Astrocyte (in vitro differentiated cells and primary cell): Measurements from ENCODE around the gene ABO. TPM values are rescaled to one million over a fixed set of nuclear protein-coding genes. Genes with fewer than 3 reads are reported as not detected.
"Not testable (repeated sequence)": the region's sequence is repeated elsewhere in the genome, so short reads cannot be mapped to it uniquely, and the experiment has no call there.

ENCODE experiments used
- DNase-seq: peaks from one replicate; pipeline ENCODE4 v3.0.0-alpha.2; 2010; ENCODE audit warnings: low read depth
- FAIRE-seq: peaks from 2 replicates; lab custom pipeline; 2011; peaks lifted over from hg19 to GRCh38; lab: Jason Lieb, UNC
- H2AFZ ChIP-seq: 2 replicates; pipeline ENCODE4 v1.6.0; 2012; ENCODE audit warnings: low read depth, low read length, inconsistent platforms
- H3K27ac ChIP-seq: 2 replicates; pipeline ENCODE4 v1.5.1; 2011; ENCODE audit warnings: low read depth, low read length, inconsistent platforms
- H3K27me3 ChIP-seq: 2 replicates; pipeline ENCODE4 v1.6.0; 2011; ENCODE audit warnings: low read length, inconsistent platforms; ENCODE audit not compliant: insufficient read depth
- H3K36me3 ChIP-seq: 2 replicates; pipeline ENCODE4 v1.5.1; 2011; ENCODE audit warnings: low read length, inconsistent platforms; ENCODE audit not compliant: insufficient read depth
- H3K4me1 ChIP-seq: 2 replicates; pipeline ENCODE4 v1.5.1; 2011; ENCODE audit warnings: low read length, inconsistent platforms; ENCODE audit not compliant: insufficient read depth
- H3K4me2 ChIP-seq: 2 replicates; pipeline ENCODE4 v1.6.0; 2012; ENCODE audit warnings: low read length, inconsistent platforms
- H3K4me3 ChIP-seq: 2 replicates; pipeline ENCODE4 v1.5.1; 2011; ENCODE audit warnings: low read depth, mild to moderate bottlenecking, low read length, inconsistent platforms; ENCODE audit not compliant: insufficient read depth
- H3K79me2 ChIP-seq: 2 replicates; pipeline ENCODE4 v1.6.0; 2012; ENCODE audit warnings: mild to moderate bottlenecking, low read length, inconsistent platforms; ENCODE audit not compliant: insufficient read depth
- H3K9ac ChIP-seq: 2 replicates; pipeline ENCODE4 v1.6.0; 2012; ENCODE audit warnings: mild to moderate bottlenecking, low read length, inconsistent platforms
- H3K9me3 ChIP-seq: 2 replicates; pipeline ENCODE4 v1.5.1; 2012; ENCODE audit warnings: low read depth, mild to moderate bottlenecking, low read length, inconsistent platforms; ENCODE audit not compliant: insufficient read depth
- H4K20me1 ChIP-seq: 2 replicates; pipeline ENCODE4 v1.6.0; 2012; ENCODE audit warnings: low read length, inconsistent platforms; ENCODE audit not compliant: insufficient read depth
- H3K27ac Mint-ChIP-seq: one replicate; pipeline ENCODE4 v1.8.0; 2021; ENCODE audit warnings: mild to moderate bottlenecking, mixed read lengths; ENCODE audit not compliant: unreplicated experiment
- H3K27me3 Mint-ChIP-seq: one replicate; pipeline ENCODE4 v1.8.0; 2021; ENCODE audit warnings: low read depth, mixed read lengths; ENCODE audit not compliant: unreplicated experiment
- H3K36me3 Mint-ChIP-seq: one replicate; pipeline ENCODE4 v1.8.0; 2021; ENCODE audit warnings: low read depth, mixed read lengths; ENCODE audit not compliant: unreplicated experiment
- H3K4me1 Mint-ChIP-seq: one replicate; pipeline ENCODE4 v1.8.0; 2021; ENCODE audit warnings: low read depth, mixed read lengths; ENCODE audit not compliant: unreplicated experiment
- H3K4me3 Mint-ChIP-seq: one replicate; pipeline ENCODE4 v1.8.0; 2021; ENCODE audit warnings: mild to moderate bottlenecking, moderate library complexity, mixed read lengths; ENCODE audit not compliant: unreplicated experiment
- H3K9me3 Mint-ChIP-seq: one replicate; pipeline ENCODE4 v1.8.0; 2021; ENCODE audit warnings: mild to moderate bottlenecking, mixed read lengths; ENCODE audit not compliant: unreplicated experiment
- CTCF ChIP-seq: IDR thresholded peaks from 2 replicates; pipeline ENCODE4 v1.5.1; 2011; ENCODE audit warnings: low read depth, mild to moderate bottlenecking, inconsistent platforms, low read length, moderate library complexity; ENCODE audit not compliant: insufficient read depth
- EZH2 ChIP-seq: IDR thresholded peaks from 2 replicates; pipeline ENCODE4 v1.6.1; 2012; ENCODE audit warnings: mild to moderate bottlenecking, low read length, inconsistent platforms; ENCODE audit not compliant: insufficient read depth
- total RNA-seq: library from RNA; stranded (reverse); gene quantifications from 2 replicates; pipeline ENCODE4 v1.2.1, GENCODE V29; 2021

The ABO gene
- total RNA-seq, 1 donor from 2014 or later = not detected

GRCh38 chr9:133205996-133206931, 68.7 kb downstream of the ABO start:
- H3K4me1 Mint-ChIP-seq = no peaks in the 10 kb centered on the region
- no peak overlapping the region for H3K4me3 Mint-ChIP-seq

GRCh38 chr9:133205481-133205887, 69.5 kb downstream of the ABO start:
- not testable (repeated sequence) for H4K20me1 ChIP-seq, H3K9me3 ChIP-seq, H3K27ac Mint-ChIP-seq, H3K27me3 ChIP-seq, DNase-seq, H3K79me2 ChIP-seq, H3K4me3 Mint-ChIP-seq, H3K4me3 ChIP-seq, H3K4me2 ChIP-seq, H3K27ac ChIP-seq, H3K9ac ChIP-seq, H3K4me1 Mint-ChIP-seq, H3K9me3 Mint-ChIP-seq, FAIRE-seq, H3K36me3 ChIP-seq, H3K4me1 ChIP-seq, H3K36me3 Mint-ChIP-seq, H2AFZ ChIP-seq
- peaks cover 55% of the 10 kb centered on the region for H3K27me3 Mint-ChIP-seq

More at GRCh38 chr9:133205996-133206931, 68.7 kb downstream of the ABO start:
- Mint-ChIP-seq H3K27ac (no peak overlapping the region), H3K9me3 (peaks cover 2% of the 10 kb centered on the region), H3K27me3 (peaks cover 53% of the 10 kb centered on the region), H3K36me3 (no peaks in the 10 kb centered on the region)
- Histone ChIP-seq H3K9ac (no peak overlapping the region), H3K27me3 (no peaks in the 10 kb centered on the region), H2AFZ (no peak overlapping the region), H3K4me2 (no peak overlapping the region), H3K4me3 (no peak overlapping the region), H3K9me3 (no peaks in the 10 kb centered on the region), H3K36me3 (no peaks in the 10 kb centered on the region), H4K20me1 (no peaks in the 10 kb centered on the region), H3K27ac (no peak overlapping the region), H3K4me1 (no peaks in the 10 kb centered on the region), H3K79me2 (no peaks in the 10 kb centered on the region)
- TF ChIP-seq EZH2 (no peak), CTCF (no peak)
- no peak for FAIRE-seq
- no peak for DNase-seq

Other genes with a start within 250 kb of the ABO start
- 46.4 and 49.9 TPM in 2 replicates for gene GTF3C5, start 244.2 kb downstream of the ABO start, total RNA-seq
- gene CEL, start 213.2 kb downstream of the ABO start, total RNA-seq = 2.3 and 3.4 TPM in 2 replicates
- 41.2 and 46.6 TPM in 2 replicates for gene RALGDS, start 154.0 kb downstream of the ABO start, total RNA-seq
- 8.4 and 8.5 TPM in 2 replicates for gene GBGT1, start 111.3 kb downstream of the ABO start, total RNA-seq
- not detected in 2 replicates for gene OBP2B, start 66.0 kb downstream of the ABO start, total RNA-seq
- gene SURF6, start 61.0 kb upstream of the ABO start, total RNA-seq = 22.2 and 25.1 TPM in 2 replicates
- gene MED22, start 72.9 kb upstream of the ABO start, total RNA-seq = 25.2 and 28.8 TPM in 2 replicates
- 1,213 and 1,364 TPM in 2 replicates for gene RPL7A, start 73.0 kb upstream of the ABO start, total RNA-seq
- gene SURF1, start 81.3 kb upstream of the ABO start, total RNA-seq = 35.7 and 35.9 TPM in 2 replicates
- gene SURF2, start 81.3 kb upstream of the ABO start, total RNA-seq = 18.8 and 20.0 TPM in 2 replicates
- 338 and 374 TPM in 2 replicates for gene SURF4, start 100.9 kb upstream of the ABO start, total RNA-seq
- 0.58 and 0.82 TPM in 2 replicates for gene STKLD1, start 101.2 kb upstream of the ABO start, total RNA-seq
- 19.7 and 22.5 TPM in 2 replicates for gene REXO4, start 142.8 kb upstream of the ABO start, total RNA-seq
- gene ADAMTS13, start 147.2 kb upstream of the ABO start, total RNA-seq = 5.6 and 7.3 TPM in 2 replicates
- 13.1 and 14.2 TPM in 2 replicates for gene CACFD1, start 184.8 kb upstream of the ABO start, total RNA-seq
- gene SLC2A6, start 203.9 kb upstream of the ABO start, total RNA-seq = 21.1 and 24.3 TPM in 2 replicates
- not detected in 2 replicates for gene MYMK, start 249.8 kb upstream of the ABO start, total RNA-seq